ENCODE data around the gene FTMT.

DNA sequence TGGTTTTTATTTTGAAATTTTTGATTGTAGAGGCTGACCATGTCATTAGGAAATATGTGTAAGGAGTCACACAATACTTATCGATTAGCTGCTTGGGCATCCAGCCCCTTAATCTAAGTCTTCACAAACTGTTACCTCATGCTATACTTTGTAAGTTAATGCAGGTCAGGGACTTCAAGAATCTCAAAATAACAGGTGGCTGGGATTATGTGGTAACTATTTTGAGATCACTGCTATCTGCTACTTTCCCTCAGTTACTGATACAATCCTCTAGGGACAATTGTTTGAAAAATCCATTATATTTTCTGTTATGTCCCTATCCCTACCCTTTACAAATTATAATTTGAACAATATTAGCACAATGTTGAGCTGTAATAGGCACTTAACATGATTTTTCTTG lies 21.7 kb downstream of the FTMT start:
- no peak for TF ChIP-seq EZH2 (IDR thresholded peaks at IDR 0.05; ENCODE audit: insufficient read depth, poor library complexity, severe bottlenecking)
- TF ChIP-seq EZH2phosphoT487 (IDR thresholded peaks at IDR 0.05; ENCODE audit: insufficient read depth, low read depth) = no peak
